IPS-15b (cell line): ENCODE results near the gene TCEA2.

Experiments used
- H3K27me3 ChIP-seq: one replicate; pipeline ENCODE4 v1.6.1; 2013; ENCODE audit warnings: low read length; ENCODE audit not compliant: control insufficient read depth, insufficient read depth
- H3K36me3 ChIP-seq: one replicate; pipeline ENCODE4 v1.6.1; 2013; ENCODE audit warnings: low read length; ENCODE audit not compliant: control insufficient read depth, insufficient read depth
- H3K4me1 ChIP-seq: one replicate; pipeline ENCODE4 v1.6.1; 2013; ENCODE audit warnings: mild to moderate bottlenecking, low read length; ENCODE audit not compliant: control insufficient read depth, insufficient read depth
- H3K4me3 ChIP-seq: one replicate; pipeline ENCODE4 v1.5.1; 2013; ENCODE audit warnings: low read depth, low read length
- H3K9ac ChIP-seq: one replicate; pipeline ENCODE4 v1.6.1; 2013; ENCODE audit warnings: low read depth, mild to moderate bottlenecking, low read length
- H3K9me3 ChIP-seq: one replicate; pipeline ENCODE4 v1.6.1; 2013; ENCODE audit warnings: mild to moderate bottlenecking, low read length; ENCODE audit not compliant: control insufficient read depth, insufficient read depth

The TCEA2 gene

DNA sequence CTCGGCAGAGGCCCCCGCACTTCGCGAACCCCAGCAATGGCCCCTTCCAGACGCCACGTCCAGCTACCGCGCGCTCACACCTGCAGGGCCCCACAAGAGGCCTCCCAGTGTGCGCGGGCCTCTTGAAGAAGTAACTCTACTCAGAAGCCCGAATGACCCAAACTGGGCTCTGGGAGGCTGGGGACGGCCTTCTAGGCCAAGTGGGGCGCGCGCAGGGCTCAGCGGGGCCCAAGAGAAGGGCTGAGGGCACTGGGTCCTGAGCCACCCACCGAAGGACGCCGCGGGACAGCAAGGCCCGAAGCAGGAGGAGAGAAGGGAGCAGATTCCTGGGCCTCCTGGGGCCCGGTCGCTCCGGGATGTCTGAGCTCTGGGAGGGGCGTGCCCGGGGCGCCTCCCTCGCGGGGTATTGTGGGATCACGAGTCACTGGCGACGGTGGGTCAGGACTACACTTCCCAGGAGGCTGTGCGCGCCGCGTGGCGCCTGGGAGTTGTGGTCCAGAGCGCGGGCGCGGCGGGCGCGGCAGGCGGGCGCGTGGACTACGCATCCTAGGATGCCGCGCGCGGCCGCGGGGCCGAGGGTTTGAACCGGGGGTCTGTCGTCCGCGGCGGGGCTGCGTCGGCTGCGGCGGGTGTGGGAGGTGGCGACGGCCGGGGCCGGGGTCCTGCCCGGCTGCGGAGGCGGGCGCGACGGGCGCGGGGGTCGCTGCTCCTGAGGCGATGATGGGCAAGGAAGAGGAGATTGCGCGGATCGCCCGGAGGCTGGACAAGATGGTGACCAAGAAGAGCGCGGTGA, at the start of gene TCEA2:
Gene TCEA2, plus strand, starts transcription at position 603 of the 793 bp plus-strand sequence. Its CDS starts 115 bp downstream, at position 718.
- Histone ChIP-seq H3K27me3 (no peaks in the 10 kb centered on the region), H3K9me3 (no peaks in the 10 kb centered on the region), H3K36me3 (no peaks in the 10 kb centered on the region), H3K4me1 (no peaks in the 10 kb centered on the region), H3K9ac (peak within 1 kb of the TSS; percentile 76), H3K4me3 (peak within 1 kb of the TSS; percentile 75)

DNA sequence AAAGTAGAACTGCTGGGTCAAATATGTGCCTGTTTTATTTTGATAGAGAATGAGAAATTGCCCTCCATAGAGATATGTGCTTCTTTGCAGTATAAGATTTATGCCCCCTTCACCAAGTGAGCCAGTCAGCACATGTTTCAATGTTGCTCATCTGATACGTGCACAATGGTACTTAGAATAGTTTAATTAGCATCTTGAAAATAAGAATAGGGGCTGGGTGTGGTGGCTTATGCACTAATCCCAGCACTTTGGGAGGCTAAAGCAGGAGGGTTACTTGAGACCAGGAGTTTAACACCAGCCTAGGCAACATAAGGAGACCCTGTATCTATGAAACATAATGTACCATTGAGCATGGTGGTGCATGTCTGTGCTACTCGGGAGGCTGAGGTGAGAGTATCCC, 47.4 kb upstream of the TCEA2 start:
- Histone ChIP-seq H3K27me3 (no peaks in the 10 kb centered on the region), H3K36me3 (peaks cover 33% of the 10 kb centered on the region), H3K4me1 (no peaks in the 10 kb centered on the region), H3K9ac (no peak overlapping the region), H3K4me3 (no peak overlapping the region), H3K9me3 (no peaks in the 10 kb centered on the region)

DNA sequence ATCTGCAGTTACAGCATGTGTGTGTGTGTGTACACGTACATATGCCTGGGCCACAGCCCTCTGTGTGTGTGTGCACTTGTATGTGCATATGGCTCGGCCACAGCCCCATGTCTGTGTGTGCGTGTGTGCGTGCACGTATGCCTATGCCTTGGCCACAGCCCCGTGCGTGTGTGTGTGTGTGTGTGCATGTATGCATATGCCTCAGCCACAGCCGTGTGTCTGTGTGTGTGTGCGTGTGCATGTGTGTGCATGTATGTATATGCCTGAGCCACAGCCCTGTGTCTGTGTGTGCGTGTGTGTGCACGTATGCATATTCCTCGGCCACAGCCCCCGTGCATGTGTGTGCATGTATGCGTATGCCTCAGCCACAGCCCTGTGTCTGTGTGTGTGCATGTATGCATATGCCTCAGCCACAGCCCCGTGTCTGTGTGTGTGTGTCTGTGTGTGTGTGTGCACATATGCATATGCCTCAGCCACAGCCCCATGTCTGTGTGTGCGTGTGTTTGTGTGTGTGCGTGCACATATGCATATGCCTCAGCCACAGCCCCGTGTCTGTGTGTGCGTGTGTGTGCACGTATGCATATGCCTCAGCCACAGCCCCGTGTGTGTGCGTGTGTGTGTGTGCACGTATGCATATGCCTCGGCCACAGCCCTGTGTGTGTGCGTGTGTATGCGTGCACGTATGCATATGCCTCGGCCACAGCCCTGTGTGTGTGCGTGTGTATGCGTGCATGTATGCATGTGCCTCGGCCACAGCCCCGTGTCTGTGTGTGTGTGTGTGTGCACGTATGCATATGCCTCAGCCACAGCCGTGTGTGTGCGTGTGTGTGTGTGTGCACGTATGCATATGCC, 41.6 kb upstream of the TCEA2 start:
- no peak overlapping the region for H3K9ac ChIP-seq
- H3K9me3 ChIP-seq, result no peaks in the 10 kb centered on the region
- peaks cover 44% of the 10 kb centered on the region for H3K36me3 ChIP-seq
- H3K4me1 ChIP-seq, result no peaks in the 10 kb centered on the region
- no peaks in the 10 kb centered on the region for H3K27me3 ChIP-seq
- H3K4me3 ChIP-seq, result no peak overlapping the region

DNA sequence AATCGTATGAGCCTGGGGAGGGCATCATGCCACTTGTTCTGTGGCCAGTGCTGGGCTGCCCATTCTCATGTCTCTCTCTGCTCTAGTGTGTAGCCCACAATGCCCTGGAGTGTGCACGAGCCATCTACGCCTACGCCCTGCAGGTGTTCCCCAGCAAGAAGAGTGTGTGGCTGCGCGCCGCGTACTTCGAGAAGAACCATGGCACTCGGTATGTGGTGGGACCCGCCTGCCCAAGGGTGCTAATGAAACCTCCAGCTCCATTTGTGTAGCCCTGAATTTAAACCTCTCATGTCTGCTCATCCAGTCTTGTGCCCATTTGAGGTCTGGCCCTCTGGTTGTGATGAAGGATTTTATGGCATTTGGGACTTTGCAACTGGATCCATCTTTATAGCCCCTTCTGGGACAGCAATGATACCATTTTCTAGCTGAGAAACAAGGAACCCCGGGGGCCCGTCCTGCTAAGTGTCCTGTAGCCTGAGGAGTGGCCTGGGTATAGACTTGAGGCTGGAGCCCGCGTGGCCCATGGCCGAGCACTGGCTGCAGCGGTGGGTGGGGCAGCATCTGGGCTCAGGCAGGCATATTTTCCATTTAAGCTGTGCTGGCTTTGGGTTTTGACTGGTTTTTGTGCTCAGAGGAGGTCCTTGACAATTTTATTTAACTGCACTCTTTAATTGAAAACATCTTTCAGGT, 40.2 kb upstream of the TCEA2 start:
- Histone ChIP-seq H3K4me1 (no peaks in the 10 kb centered on the region), H3K9me3 (no peaks in the 10 kb centered on the region), H3K9ac (no peak overlapping the region), H3K36me3 (peaks cover 53% of the 10 kb centered on the region), H3K27me3 (no peaks in the 10 kb centered on the region), H3K4me3 (no peak overlapping the region)

DNA sequence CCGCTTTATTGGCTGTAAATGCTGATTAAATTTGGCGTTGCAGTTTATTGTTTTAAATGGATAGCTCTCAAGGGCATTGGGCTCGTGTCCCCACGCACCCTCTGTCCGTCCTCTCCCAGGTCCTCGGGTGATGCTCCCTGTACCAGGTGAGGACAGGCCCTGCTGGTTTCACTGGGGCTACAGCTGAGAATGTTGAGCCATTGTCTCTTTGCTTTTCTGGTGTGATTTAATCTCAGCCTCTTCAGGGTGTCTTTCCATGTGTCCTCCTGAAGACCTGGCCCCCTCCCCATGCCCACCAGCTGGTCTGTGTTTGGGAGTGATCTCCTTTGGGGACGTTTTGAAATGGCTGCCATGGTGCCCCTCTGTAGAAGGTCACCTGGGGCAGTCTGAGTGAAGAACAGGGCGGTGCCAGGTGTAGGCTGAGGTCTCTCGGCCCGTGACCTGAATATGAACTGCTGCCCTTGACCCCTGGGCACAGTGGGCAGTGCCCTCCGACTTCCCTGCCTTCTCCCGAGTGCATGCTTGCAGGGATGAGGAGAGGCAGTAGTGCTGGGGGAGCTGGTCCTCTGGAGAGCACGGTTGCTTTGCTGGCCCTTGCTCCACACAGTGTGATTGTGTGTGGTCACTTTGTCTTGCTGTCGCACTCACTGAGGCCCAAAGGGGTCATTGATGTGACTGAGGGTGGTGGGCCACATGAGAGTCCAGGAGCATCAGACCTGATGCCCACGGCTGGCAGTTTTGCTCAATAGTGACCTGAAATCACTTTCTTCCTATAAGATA, 39.4 kb upstream of the TCEA2 start:
- Histone ChIP-seq H3K9me3 (no peaks in the 10 kb centered on the region), H3K36me3 (peaks cover 55% of the 10 kb centered on the region), H3K4me1 (no peaks in the 10 kb centered on the region), H3K9ac (no peak overlapping the region), H3K27me3 (no peaks in the 10 kb centered on the region), H3K4me3 (no peak overlapping the region)

DNA sequence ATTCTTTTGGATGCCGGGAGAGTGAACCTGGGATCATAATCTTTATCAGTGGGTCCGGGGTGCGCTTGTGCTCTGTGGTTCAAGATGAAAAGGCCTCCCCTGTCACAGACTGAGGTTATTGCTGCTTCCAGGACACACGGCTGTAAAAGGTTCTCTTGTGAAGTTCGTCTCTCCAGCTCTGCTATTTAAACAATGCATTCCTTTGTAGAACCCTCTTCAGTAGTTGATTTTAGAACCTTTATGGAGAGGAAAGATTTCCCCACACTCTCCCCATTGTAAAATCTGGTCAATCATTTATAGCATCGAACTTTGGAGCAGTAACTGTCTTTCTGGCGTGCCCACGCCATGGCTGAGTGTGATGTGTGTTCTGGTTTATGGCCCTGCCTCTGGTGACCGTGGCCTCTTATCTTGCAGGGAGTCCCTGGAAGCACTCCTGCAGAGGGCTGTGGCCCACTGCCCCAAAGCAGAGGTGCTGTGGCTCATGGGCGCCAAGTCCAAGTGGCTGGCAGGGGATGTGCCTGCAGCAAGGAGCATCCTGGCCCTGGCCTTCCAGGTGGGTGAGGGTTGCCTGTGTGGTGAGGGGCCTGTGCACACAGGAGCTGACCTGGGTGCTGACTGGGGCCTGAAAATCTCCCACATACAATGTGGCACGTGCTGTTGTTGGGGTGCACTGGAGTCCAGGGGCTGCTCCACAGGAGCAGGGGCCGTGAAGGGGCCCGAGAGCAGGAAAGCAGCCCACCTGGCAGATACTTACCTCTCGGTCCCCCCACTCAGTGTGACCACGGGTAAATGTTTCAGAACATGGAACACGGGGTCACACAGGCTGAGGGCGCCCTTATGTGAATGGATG, 38.6 kb upstream of the TCEA2 start:
- no peaks in the 10 kb centered on the region for H3K27me3 ChIP-seq
- H3K4me1 ChIP-seq, result no peaks in the 10 kb centered on the region
- H3K9me3 ChIP-seq, result no peaks in the 10 kb centered on the region
- peaks cover 55% of the 10 kb centered on the region for H3K36me3 ChIP-seq
- no peak overlapping the region for H3K9ac ChIP-seq
- H3K4me3 ChIP-seq, result no peak overlapping the region

DNA sequence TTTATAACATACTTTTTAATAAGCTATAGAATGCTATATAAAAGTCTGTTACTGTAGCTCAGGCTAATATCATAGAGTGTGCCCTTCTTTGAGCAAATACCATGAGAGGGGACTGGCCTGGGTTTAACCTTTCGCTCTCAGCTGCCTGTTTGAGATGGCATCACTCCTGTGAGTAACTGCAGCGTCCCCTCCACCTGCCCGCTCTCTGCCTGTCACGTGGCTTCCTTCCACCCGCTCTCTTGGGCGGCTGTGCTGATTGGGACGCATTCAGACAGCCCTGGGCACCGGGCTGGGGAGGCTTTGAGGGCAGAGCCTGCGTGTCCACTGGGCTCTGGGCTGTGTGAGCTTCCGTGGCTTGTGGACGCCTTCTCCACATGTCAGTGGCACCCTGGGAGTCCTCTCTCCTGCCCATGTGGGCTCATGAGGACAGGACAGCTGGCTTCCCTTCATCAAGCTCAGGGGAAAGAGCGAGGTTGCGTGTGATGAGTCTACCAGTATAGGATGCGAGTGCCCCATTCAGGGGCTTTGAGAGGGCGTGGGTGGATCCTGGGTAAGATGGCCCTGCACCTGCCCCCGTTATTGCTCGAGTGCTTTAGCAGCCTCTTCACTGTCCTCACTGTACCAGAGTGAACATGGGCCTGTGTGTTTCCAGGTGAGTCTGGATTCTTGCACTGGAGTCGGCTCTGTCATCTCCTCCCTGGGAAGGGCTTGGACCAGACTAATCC, 37.7 kb upstream of the TCEA2 start:
- H3K27me3 ChIP-seq, result no peaks in the 10 kb centered on the region
- no peaks in the 10 kb centered on the region for H3K4me1 ChIP-seq
- no peaks in the 10 kb centered on the region for H3K9me3 ChIP-seq
- no peak overlapping the region for H3K4me3 ChIP-seq
- H3K9ac ChIP-seq, result no peak overlapping the region
- H3K36me3 ChIP-seq, result peaks cover 60% of the 10 kb centered on the region

DNA sequence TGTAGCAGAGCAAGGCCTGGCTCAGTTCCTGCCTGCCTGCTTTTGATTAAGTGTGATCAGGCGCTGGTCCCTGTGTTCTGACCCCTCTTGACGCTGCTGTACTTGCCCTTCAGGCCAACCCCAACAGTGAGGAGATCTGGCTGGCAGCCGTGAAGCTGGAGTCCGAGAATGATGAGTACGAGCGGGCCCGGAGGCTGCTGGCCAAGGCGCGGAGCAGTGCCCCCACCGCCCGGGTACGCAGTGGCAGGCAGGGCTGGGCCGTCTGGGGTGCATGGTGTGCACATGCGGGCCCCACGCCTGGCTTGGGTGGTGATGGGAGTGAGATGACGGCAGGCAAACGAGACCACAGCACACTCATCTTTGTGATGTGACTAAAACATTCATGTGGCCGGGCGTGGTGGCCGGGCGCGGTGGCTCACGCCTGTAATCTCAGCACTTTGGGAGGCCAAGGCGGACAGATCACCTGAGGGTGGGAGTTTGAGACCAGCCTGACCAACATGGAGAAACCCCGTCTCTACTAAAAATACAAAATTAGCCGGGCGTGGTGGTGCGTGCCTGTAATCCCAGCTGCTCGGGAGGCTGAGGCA, 37.1 kb upstream of the TCEA2 start:
- H3K27me3 ChIP-seq, result no peaks in the 10 kb centered on the region
- H3K9ac ChIP-seq, result no peak overlapping the region
- H3K36me3 ChIP-seq, result peaks cover 64% of the 10 kb centered on the region
- H3K9me3 ChIP-seq, result no peaks in the 10 kb centered on the region
- no peak overlapping the region for H3K4me3 ChIP-seq
- H3K4me1 ChIP-seq, result no peaks in the 10 kb centered on the region

DNA sequence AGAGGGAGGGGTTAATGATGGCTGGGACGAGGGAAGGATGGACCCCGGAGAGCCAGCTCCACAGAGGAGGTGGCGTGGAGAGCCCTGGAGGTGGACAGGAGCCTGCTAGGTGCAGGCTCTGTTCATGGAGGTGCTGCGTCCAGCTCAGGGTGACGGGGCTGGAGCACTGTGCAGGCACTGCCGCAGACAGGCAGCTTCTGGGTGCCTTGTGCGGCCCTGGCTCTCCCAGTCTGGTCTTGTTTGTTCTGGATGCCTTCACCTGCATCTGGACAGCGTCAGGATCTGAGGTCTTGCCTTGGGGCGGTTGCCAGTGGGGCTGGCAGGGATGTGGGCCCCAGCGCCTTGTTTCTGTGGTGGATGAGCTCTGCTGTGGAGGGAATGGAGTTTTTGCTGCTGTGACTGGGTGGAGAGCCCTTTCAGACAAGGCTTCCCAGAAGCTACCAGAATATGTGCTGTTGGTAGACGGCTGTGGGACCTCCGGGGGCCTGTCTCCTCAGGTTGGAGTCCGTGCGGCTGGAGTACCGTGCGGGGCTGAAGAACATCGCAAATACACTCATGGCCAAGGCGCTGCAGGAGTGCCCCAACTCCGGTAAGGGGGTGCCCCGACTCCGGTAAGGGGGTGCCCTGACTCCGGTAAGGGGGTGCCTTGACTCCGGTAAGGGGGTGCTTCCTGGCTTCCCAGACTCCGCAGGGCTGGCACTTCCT, 34.9 kb upstream of the TCEA2 start:
- no peaks in the 10 kb centered on the region for H3K9me3 ChIP-seq
- no peaks in the 10 kb centered on the region for H3K4me1 ChIP-seq
- no peaks in the 10 kb centered on the region for H3K27me3 ChIP-seq
- no peak overlapping the region for H3K4me3 ChIP-seq
- no peak overlapping the region for H3K9ac ChIP-seq
- peaks cover 65% of the 10 kb centered on the region for H3K36me3 ChIP-seq
